Thymus (tissue), 11 donors: ENCODE measurements around the gene IL4. TPM values are rescaled to one million over a fixed set of nuclear protein-coding genes. Genes with fewer than 3 reads are reported as not detected.

ENCODE experiments used
- DNase-seq, 9 donors: peaks; one replicate each; pipeline ENCODE4 v3.0.0-alpha.2; 2013; ENCODE audit warnings: low spot score in 9 of 9, low read depth in 6 of 9, missing footprints in 1 of 9
- H3K27ac ChIP-seq, 2 donors: one replicate each; pipeline ENCODE4 v1.5.1; 2013; ENCODE audit warnings: control low read depth in 1 of 2, low read depth in 1 of 2, low read length in 1 of 2, mild to moderate bottlenecking in 1 of 2, moderate library complexity in 1 of 2
- H3K27me3 ChIP-seq, 2 donors: one replicate each; pipeline ENCODE4 v1.5.1; 2013; ENCODE audit warnings: low read length in 1 of 2; ENCODE audit not compliant: control insufficient read depth in 2 of 2, insufficient read depth in 1 of 2
- H3K36me3 ChIP-seq, 2 donors: one replicate each; pipeline ENCODE4 v1.5.1; 2013; ENCODE audit warnings: low read length in 1 of 2, mild to moderate bottlenecking in 1 of 2, moderate library complexity in 1 of 2; ENCODE audit not compliant: control insufficient read depth in 2 of 2, insufficient read depth in 2 of 2
- H3K4me1 ChIP-seq, 2 donors: one replicate each; pipeline ENCODE4 v1.5.1; 2013; ENCODE audit warnings: low read length in 2 of 2; ENCODE audit not compliant: control insufficient read depth in 2 of 2, insufficient read depth in 2 of 2
- H3K4me3 ChIP-seq, 2 donors: one replicate each; pipeline ENCODE4 v1.5.1; 2013; ENCODE audit warnings: low read length in 2 of 2, control low read depth in 1 of 2, mild to moderate bottlenecking in 1 of 2
- H3K9me3 ChIP-seq, 2 donors: one replicate each; pipeline ENCODE4 v1.5.1; 2013; ENCODE audit warnings: low read length in 1 of 2, mild to moderate bottlenecking in 1 of 2; ENCODE audit not compliant: control insufficient read depth in 2 of 2, insufficient read depth in 1 of 2
- WGBS: extraction: QIAGEN DNeasy Blood & Tissue Kit; methylation state at CpG from one replicate; pipeline ENCODE4 v1.1.7; 2013; 5-methylcytosine and 5-hydroxymethylcytosine counted together
- polyA plus RNA-seq: library from polyadenylated mRNA; stranded (reverse); fragments of 200-250 nt; gene quantifications from one replicate; pipeline ENCODE4 v1.2.3, GENCODE V29; 2013
- total RNA-seq: library from RNA; stranded (reverse); fragments of 120-200 nt; gene quantifications from one replicate; pipeline ENCODE4 v1.2.4, GENCODE V29; 2013
- donor health status: healthy.

Gene IL4
- total and polyA plus RNA-seq, 2 donors: 0.59 to 4.5 TPM

- 11% methylated on average over 92 of the region's 92 CpGs for WGBS
- peaks cover 0 to 25% of the 10 kb centered on the region in 2 donors for H3K27me3 ChIP-seq
Measured at GRCh38 chr5:132655821-132656773, 17.7 kb upstream of the IL4 start.

GRCh38 chr5:132656774-132657355 lies 16.9 kb upstream of the IL4 start:
- Histone ChIP-seq H3K27me3 (peaks cover 0 to 25% of the 10 kb centered on the region in 2 donors), H3K9me3 (no peaks in the 10 kb centered on the region), H3K27ac (no peak overlapping the region), H3K4me1 (peaks cover 11 to 20% of the 10 kb centered on the region in 2 donors), H3K4me3 (peak overlapping the region; percentile 18 to 31), H3K36me3 (no peaks in the 10 kb centered on the region)
- DNase-seq: peak in 1 of 9 donors; percentile 36
- WGBS: 46% methylated on average over 12 of the region's 12 CpGs

More at GRCh38 chr5:132655821-132656773, 17.7 kb upstream of the IL4 start:
- peaks cover 11 to 17% of the 10 kb centered on the region in 2 donors for H3K4me1 ChIP-seq
- no peaks in the 10 kb centered on the region for H3K36me3 ChIP-seq
- peak overlapping the region; percentile 18 to 31 for H3K4me3 ChIP-seq
- DNase-seq: peak in 2 of 9 donors; percentile 23 to 50
- H3K9me3 ChIP-seq: no peaks in the 10 kb centered on the region
- H3K27ac ChIP-seq: no peak overlapping the region

GRCh38 chr5:132657676-132658380 lies 16.0 kb upstream of the IL4 start, which contains the start of gene IL13:
Gene IL13 (plus strand): TSS chr5:132658173. CDS start chr5:132658187, 14 bp downstream.
- WGBS: 97% methylated on average over 12 of the region's 12 CpGs
- Histone ChIP-seq H3K27ac (no peak within 1 kb of the TSS), H3K4me3 (no peak within 1 kb of the TSS), H3K4me1 (peaks cover 11 to 22% of the 10 kb centered on the region in 2 donors), H3K36me3 (no peaks in the 10 kb centered on the region), H3K27me3 (peaks cover 0 to 25% of the 10 kb centered on the region in 2 donors), H3K9me3 (no peaks in the 10 kb centered on the region)
- DNase-seq: no peak

GRCh38 chr5:132658381-132659302 lies 15.1 kb upstream of the IL4 start:
- H3K9me3 ChIP-seq: no peaks in the 10 kb centered on the region
- H3K4me1 ChIP-seq: peaks cover 11 to 31% of the 10 kb centered on the region in 2 donors
- H3K4me3 ChIP-seq: no peak overlapping the region
- H3K27me3 ChIP-seq: peaks cover 0 to 25% of the 10 kb centered on the region in 2 donors
- no peak for DNase-seq
- H3K36me3 ChIP-seq: no peaks in the 10 kb centered on the region
- 98% methylated on average over 9 of the region's 9 CpGs for WGBS
- H3K27ac ChIP-seq: no peak overlapping the region

GRCh38 chr5:132659598-132660493 lies 13.9 kb upstream of the IL4 start:
- Histone ChIP-seq H3K27ac (no peak overlapping the region), H3K27me3 (peaks cover 0 to 21% of the 10 kb centered on the region in 2 donors), H3K4me1 (peaks cover 11 to 33% of the 10 kb centered on the region in 2 donors), H3K4me3 (no peak overlapping the region), H3K9me3 (no peaks in the 10 kb centered on the region), H3K36me3 (no peaks in the 10 kb centered on the region)
- 98% methylated on average over 23 of the region's 23 CpGs for WGBS
- DNase-seq: no peak

- Histone ChIP-seq H3K27me3 (peaks cover 0 to 9% of the 10 kb centered on the region in 2 donors), H3K4me1 (peaks cover 3 to 29% of the 10 kb centered on the region in 2 donors), H3K36me3 (no peaks in the 10 kb centered on the region), H3K9me3 (no peaks in the 10 kb centered on the region), H3K4me3 (no peak overlapping the region), H3K27ac (no peak overlapping the region)
- WGBS: 91% methylated on average over 12 of the region's 12 CpGs
- DNase-seq: no peak
Measured at GRCh38 chr5:132661231-132662003, 12.4 kb upstream of the IL4 start.

GRCh38 chr5:132662004-132662401 lies 11.8 kb upstream of the IL4 start:
- Histone ChIP-seq H3K36me3 (no peaks in the 10 kb centered on the region), H3K4me1 (peaks cover 0 to 28% of the 10 kb centered on the region in 2 donors)
- DNase-seq: no peak

More at GRCh38 chr5:132662004-132662401, 11.8 kb upstream of the IL4 start:
- H3K4me3 ChIP-seq: no peak overlapping the region
- no peaks in the 10 kb centered on the region for H3K9me3 ChIP-seq
- 97% methylated on average over 9 of the region's 9 CpGs for WGBS
- no peak overlapping the region for H3K27ac ChIP-seq
- peaks cover 0 to 3% of the 10 kb centered on the region in 2 donors for H3K27me3 ChIP-seq
